DND-41 (cell line): ENCODE measurements around the gene GPC1.

ENCODE experiments used
- ATAC-seq: fragments of 200-7000 bp; cut with Tn5 transposase; 3 replicates; pipeline ENCODE4 v1.9.1; 2021; ENCODE audit warnings: low read depth; ENCODE audit not compliant: insufficient read depth
- DNase-seq: peaks from one replicate; pipeline ENCODE4 v3.0.0-alpha.2; 2020
- H2AFZ ChIP-seq: 2 replicates; pipeline ENCODE4 v1.6.0; 2012; ENCODE audit warnings: low read depth, low read length
- H3K27ac ChIP-seq: 2 replicates; pipeline ENCODE4 v1.5.1; 2012; ENCODE audit warnings: low read length, inconsistent platforms
- H3K27me3 ChIP-seq: fragments of 200-600 bp; sonication (generic); 2 replicates; pipeline ENCODE4 v1.6.0; 2012; ENCODE audit warnings: low read length, mild to moderate bottlenecking, inconsistent platforms; ENCODE audit not compliant: insufficient read depth, poor library complexity
- H3K36me3 ChIP-seq: 2 replicates; pipeline ENCODE4 v1.5.1; 2012; ENCODE audit warnings: low read length, inconsistent platforms; ENCODE audit not compliant: insufficient read depth
- H3K4me1 ChIP-seq: 2 replicates; pipeline ENCODE4 v1.5.1; 2012; ENCODE audit warnings: mild to moderate bottlenecking, low read length; ENCODE audit not compliant: insufficient read depth
- H3K4me2 ChIP-seq: 2 replicates; pipeline ENCODE4 v1.6.0; 2012; ENCODE audit warnings: mild to moderate bottlenecking, moderate library complexity, low read length, inconsistent platforms; ENCODE audit not compliant: insufficient read depth
- H3K4me3 ChIP-seq, 2 experiments: fragments of 200-600 bp in 1 of 2; shearing (Covaris generic) in 1 of 2; 2 replicates each; pipeline ENCODE4 v1.5.1; 2012 to 2016; ENCODE audit warnings: inconsistent platforms in 2 of 2, low read length in 2 of 2, mild to moderate bottlenecking in 2 of 2, low read depth in 1 of 2, moderate library complexity in 1 of 2
- H3K79me2 ChIP-seq: 2 replicates; pipeline ENCODE4 v1.6.0; 2012; ENCODE audit warnings: low read length, inconsistent platforms; ENCODE audit not compliant: insufficient read depth
- H3K9ac ChIP-seq: 2 replicates; pipeline ENCODE4 v1.6.0; 2012; ENCODE audit warnings: low read depth, mild to moderate bottlenecking, inconsistent platforms, low read length, moderate library complexity
- H3K9me3 ChIP-seq: 2 replicates; pipeline ENCODE4 v1.5.1; 2012; ENCODE audit warnings: low read length, moderate library complexity, mild to moderate bottlenecking, inconsistent platforms; ENCODE audit not compliant: insufficient read depth, severe bottlenecking
- H4K20me1 ChIP-seq: 2 replicates; pipeline ENCODE4 v1.6.0; 2012; ENCODE audit warnings: low read length; ENCODE audit not compliant: insufficient read depth
- CTCF ChIP-seq: IDR thresholded peaks from 2 replicates; pipeline ENCODE4 v1.5.1; 2012; ENCODE audit warnings: borderline replicate concordance, low read length, moderate library complexity, mild to moderate bottlenecking; ENCODE audit not compliant: poor library complexity, severe bottlenecking; ENCODE audit errors: extremely low read depth
- EZH2 ChIP-seq: IDR thresholded peaks from 3 replicates; pipeline ENCODE4 v1.6.1; 2012; ENCODE audit warnings: borderline replicate concordance, low read depth, mild to moderate bottlenecking, moderate library complexity, low read length, inconsistent platforms; ENCODE audit not compliant: severe bottlenecking

Gene GPC1

GRCh38 chr2:240435948-240436682 lies 652 bp downstream of the GPC1 start:
- Histone ChIP-seq H3K9me3 (no peaks in the 10 kb centered on the region), H3K36me3 (no peaks in the 10 kb centered on the region), H3K9ac (no peak overlapping the region), H3K4me3 (no peak overlapping the region), H3K27ac (no peak overlapping the region), H2AFZ (no peak overlapping the region), H3K79me2 (no peaks in the 10 kb centered on the region), H3K4me1 (no peaks in the 10 kb centered on the region), H3K4me2 (no peak overlapping the region), H3K27me3 (no peaks in the 10 kb centered on the region), H4K20me1 (no peaks in the 10 kb centered on the region; the same call in none of the 2 replicates)
- no peak for TF ChIP-seq CTCF
- ATAC-seq: no peak
- no peak for DNase-seq

GRCh38 chr2:240436683-240437550 lies 1.5 kb downstream of the GPC1 start:
- DNase-seq (no peak), ATAC-seq (no peak)
- no peak overlapping the region for H2AFZ ChIP-seq
- no peaks in the 10 kb centered on the region for H3K4me1 ChIP-seq
- H3K9ac ChIP-seq: no peak overlapping the region
- H3K4me2 ChIP-seq: no peak overlapping the region
- TF ChIP-seq EZH2 (no peak), CTCF (no peak)
- no peak overlapping the region for H3K4me3 ChIP-seq
- H4K20me1 ChIP-seq: no peaks in the 10 kb centered on the region; the same call in none of the 2 replicates
- H3K9me3 ChIP-seq: no peaks in the 10 kb centered on the region
- no peaks in the 10 kb centered on the region for H3K79me2 ChIP-seq
- H3K36me3 ChIP-seq: no peaks in the 10 kb centered on the region
- no peak overlapping the region for H3K27ac ChIP-seq
- no peaks in the 10 kb centered on the region for H3K27me3 ChIP-seq

- TF ChIP-seq EZH2 (no peak), CTCF (no peak)
- no peak overlapping the region for H3K27ac ChIP-seq
- H3K4me3 ChIP-seq: no peak overlapping the region
- H3K4me2 ChIP-seq: no peak overlapping the region
- no peaks in the 10 kb centered on the region for H3K27me3 ChIP-seq
- H4K20me1 ChIP-seq: no peaks in the 10 kb centered on the region; the same call in none of the 2 replicates
- H2AFZ ChIP-seq: no peak overlapping the region
- no peak for ATAC-seq
- H3K9ac ChIP-seq: no peak overlapping the region
- no peaks in the 10 kb centered on the region for H3K4me1 ChIP-seq
- no peaks in the 10 kb centered on the region for H3K9me3 ChIP-seq
- DNase-seq: no peak
- H3K36me3 ChIP-seq: no peaks in the 10 kb centered on the region
- no peaks in the 10 kb centered on the region for H3K79me2 ChIP-seq
Observed at GRCh38 chr2:240437551-240437860, 2.0 kb downstream of the GPC1 start.
